Gastrocnemius medialis (tissue), 4 donors: ENCODE data around the gene IL22RA1.

Experiments
- POLR2A ChIP-seq, 2 donors: fragments of 450-650 bp; IDR thresholded peaks; one replicate each; pipeline ENCODE4 v1.6.1; 2017; ENCODE audit warnings: antibody characterized with exemption in 2 of 2, mild to moderate bottlenecking in 2 of 2, moderate library complexity in 2 of 2
- TF ChIP-seq, protein P1 (sequence below), 5 experiments: fragments of 450-650 bp in 3 of 5; fragments of 200-600 bp in 2 of 5; sonication (generic) in 2 of 5; IDR thresholded peaks in 4 of 5; conservative IDR thresholded peaks in 1 of 5; 1 replicate in 4 of 5; 2 replicates in 1 of 5; pipeline ENCODE4 v1.5.1; 2016 to 2019; ENCODE audit warnings: antibody characterized with exemption in 5 of 5, mild to moderate bottlenecking in 3 of 5, moderate library complexity in 3 of 5

DNA sequence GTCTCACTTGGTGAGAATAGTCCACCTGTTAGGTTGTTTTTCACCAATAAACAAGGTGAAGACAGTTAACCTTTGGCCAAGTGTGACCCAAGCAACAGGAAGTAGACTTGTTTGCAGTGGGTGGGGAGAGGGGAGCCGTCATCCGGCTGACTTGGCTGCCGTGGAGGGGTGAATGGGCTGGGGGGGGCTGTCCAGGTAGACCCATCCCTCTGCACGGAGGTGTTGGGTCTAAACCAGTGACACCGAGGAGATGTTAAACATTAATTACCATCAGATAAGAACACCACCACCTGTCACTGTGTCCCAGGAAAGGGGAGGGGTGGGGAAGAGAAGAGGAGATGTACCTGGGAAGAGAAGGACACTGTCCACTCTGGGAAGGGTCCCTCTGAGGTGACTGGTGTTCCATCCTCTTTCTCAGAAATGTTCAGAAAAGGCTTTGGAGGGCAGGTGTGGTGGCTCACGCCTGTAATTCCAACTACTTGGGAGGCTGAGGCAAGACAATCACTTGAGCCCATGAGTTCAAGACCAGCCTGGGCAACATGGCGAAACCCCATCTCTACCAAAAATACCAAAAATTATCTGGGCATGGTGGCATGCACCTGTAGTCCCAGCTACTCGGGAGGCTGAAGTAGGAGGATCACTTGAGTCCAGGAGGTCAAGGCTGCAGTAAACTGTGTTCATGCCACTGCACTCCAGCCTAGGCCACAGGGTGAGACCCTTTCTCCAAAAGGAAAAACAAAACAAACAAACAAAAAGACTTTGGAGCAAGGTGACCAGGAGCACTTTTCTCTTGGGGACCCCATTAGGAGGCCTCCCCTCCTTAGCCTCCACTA lies 24.3 kb downstream of the IL22RA1 start:
- TF ChIP-seq, protein P1, sequence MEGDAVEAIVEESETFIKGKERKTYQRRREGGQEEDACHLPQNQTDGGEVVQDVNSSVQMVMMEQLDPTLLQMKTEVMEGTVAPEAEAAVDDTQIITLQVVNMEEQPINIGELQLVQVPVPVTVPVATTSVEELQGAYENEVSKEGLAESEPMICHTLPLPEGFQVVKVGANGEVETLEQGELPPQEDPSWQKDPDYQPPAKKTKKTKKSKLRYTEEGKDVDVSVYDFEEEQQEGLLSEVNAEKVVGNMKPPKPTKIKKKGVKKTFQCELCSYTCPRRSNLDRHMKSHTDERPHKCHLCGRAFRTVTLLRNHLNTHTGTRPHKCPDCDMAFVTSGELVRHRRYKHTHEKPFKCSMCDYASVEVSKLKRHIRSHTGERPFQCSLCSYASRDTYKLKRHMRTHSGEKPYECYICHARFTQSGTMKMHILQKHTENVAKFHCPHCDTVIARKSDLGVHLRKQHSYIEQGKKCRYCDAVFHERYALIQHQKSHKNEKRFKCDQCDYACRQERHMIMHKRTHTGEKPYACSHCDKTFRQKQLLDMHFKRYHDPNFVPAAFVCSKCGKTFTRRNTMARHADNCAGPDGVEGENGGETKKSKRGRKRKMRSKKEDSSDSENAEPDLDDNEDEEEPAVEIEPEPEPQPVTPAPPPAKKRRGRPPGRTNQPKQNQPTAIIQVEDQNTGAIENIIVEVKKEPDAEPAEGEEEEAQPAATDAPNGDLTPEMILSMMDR (IDR thresholded peaks at IDR 0.05 in 4 of 5, conservative IDR thresholded peaks at IDR 0.05 in 1 of 5), result no peak
- TF ChIP-seq POLR2A (IDR thresholded peaks at IDR 0.05), result no peak
